ENCODE data around the gene HOXD13.

DNA sequence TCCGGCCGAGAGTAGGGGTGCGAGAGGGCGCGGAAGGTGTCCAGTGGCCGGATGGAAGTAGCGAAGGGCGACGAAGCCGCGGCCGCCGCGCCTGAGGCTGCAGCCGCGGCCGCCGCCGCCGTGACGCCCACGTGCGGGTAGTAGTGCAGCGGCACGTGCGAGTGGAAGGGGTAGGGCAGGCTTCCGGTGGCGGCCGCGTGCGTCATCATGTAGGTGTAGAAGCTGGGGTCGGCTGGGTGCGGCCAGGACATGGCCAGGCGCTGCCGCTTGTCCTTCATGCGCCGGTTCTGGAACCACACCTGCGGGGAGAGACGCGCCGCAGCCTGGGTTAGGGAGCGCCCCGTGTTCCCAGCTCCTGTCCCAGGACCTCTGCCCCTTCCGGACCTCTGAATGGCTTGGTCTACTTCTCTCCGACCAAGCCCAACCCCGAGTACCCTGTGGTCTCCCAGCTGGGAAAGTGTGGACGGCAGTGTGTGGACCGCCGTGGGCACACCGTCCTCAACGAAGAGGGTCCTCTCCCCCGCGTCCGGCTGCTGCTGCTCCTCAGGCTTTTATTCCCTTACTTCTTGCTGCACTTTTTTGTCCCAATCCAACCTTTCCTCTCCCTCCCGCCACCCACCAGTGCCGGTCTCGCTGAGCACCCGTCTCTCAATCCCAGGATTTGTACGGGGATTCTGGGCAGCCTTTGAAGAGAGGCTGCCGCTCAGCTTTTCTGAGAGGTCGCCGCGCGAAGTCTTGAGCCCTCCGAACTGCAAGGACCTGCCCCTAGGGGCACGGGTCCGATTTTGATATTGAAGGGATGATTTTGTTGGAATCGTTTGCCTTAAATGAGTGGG, 11.8 kb upstream of the HOXD13 start:
- TF ChIP-seq SP1 (IDR thresholded peaks at IDR 0.05; ENCODE audit: low read depth, low read length) (no peak), TAF1 (IDR thresholded peaks at IDR 0.05; ENCODE audit: low read depth, low read length) (no peak), SIN3A (conservative IDR thresholded peaks at IDR 0.05 in 1 of 2, IDR thresholded peaks at IDR 0.05 in 1 of 2; ENCODE audit: low read depth in 1 of 2, low read length in 2 of 2) (no peak), RXRA (IDR thresholded peaks at IDR 0.05; ENCODE audit: insufficient read depth, low read depth, low read length) (no peak), CBX5 (IDR thresholded peaks at IDR 0.05; ENCODE audit: low read depth, low read length) (no peak), POLR2A (IDR thresholded peaks at IDR 0.05; ENCODE audit: control extremely low read depth in 1 of 2, low read depth in 2 of 2, low read length in 2 of 2) (no peak), MAFK (IDR thresholded peaks at IDR 0.05; ENCODE audit: low read depth, low read length) (no peak), EZH2 (IDR thresholded peaks at IDR 0.05; ENCODE audit: low read depth, low read length, severe bottlenecking) (peak; percentile 84)
- TF ChIP-seq, protein P1, sequence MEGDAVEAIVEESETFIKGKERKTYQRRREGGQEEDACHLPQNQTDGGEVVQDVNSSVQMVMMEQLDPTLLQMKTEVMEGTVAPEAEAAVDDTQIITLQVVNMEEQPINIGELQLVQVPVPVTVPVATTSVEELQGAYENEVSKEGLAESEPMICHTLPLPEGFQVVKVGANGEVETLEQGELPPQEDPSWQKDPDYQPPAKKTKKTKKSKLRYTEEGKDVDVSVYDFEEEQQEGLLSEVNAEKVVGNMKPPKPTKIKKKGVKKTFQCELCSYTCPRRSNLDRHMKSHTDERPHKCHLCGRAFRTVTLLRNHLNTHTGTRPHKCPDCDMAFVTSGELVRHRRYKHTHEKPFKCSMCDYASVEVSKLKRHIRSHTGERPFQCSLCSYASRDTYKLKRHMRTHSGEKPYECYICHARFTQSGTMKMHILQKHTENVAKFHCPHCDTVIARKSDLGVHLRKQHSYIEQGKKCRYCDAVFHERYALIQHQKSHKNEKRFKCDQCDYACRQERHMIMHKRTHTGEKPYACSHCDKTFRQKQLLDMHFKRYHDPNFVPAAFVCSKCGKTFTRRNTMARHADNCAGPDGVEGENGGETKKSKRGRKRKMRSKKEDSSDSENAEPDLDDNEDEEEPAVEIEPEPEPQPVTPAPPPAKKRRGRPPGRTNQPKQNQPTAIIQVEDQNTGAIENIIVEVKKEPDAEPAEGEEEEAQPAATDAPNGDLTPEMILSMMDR (IDR thresholded peaks at IDR 0.05; ENCODE audit: control extremely low read depth in 1 of 3, insufficient read depth in 1 of 3, low read depth in 1 of 3, low read length in 3 of 3), result no peak
- TF ChIP-seq, protein P2, sequence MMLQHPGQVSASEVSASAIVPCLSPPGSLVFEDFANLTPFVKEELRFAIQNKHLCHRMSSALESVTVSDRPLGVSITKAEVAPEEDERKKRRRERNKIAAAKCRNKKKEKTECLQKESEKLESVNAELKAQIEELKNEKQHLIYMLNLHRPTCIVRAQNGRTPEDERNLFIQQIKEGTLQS (IDR thresholded peaks at IDR 0.05; ENCODE audit: insufficient read depth, low read depth, low read length), result no peak

Data from H1 (cell line).